Activated CD4-positive, CD25-positive, alpha-beta regulatory T cell treated with anti-CD3 and anti-CD28 coated beads, Interleukin-2, amount 50 U/mL, for 24 hours (primary cell): Measurements from ENCODE around the gene AQP11.
A peak's percentile ranks its signal among the peaks of the same experiment; 100 is the strongest.
"Not testable (repeated sequence)": the region's sequence is repeated elsewhere in the genome, so short reads cannot be mapped to it uniquely, and the experiment has no call there.

Experiments
- ATAC-seq, 2 donors: fragments of 150-1000 bp; cut with Tn5 transposase; one replicate each; pipeline ENCODE4 v1.10.0; 2021; ENCODE audit warnings: mild to moderate bottlenecking in 1 of 2, moderate library complexity in 1 of 2

Gene AQP11, protein sequence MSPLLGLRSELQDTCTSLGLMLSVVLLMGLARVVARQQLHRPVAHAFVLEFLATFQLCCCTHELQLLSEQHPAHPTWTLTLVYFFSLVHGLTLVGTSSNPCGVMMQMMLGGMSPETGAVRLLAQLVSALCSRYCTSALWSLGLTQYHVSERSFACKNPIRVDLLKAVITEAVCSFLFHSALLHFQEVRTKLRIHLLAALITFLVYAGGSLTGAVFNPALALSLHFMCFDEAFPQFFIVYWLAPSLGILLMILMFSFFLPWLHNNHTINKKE

DNA sequence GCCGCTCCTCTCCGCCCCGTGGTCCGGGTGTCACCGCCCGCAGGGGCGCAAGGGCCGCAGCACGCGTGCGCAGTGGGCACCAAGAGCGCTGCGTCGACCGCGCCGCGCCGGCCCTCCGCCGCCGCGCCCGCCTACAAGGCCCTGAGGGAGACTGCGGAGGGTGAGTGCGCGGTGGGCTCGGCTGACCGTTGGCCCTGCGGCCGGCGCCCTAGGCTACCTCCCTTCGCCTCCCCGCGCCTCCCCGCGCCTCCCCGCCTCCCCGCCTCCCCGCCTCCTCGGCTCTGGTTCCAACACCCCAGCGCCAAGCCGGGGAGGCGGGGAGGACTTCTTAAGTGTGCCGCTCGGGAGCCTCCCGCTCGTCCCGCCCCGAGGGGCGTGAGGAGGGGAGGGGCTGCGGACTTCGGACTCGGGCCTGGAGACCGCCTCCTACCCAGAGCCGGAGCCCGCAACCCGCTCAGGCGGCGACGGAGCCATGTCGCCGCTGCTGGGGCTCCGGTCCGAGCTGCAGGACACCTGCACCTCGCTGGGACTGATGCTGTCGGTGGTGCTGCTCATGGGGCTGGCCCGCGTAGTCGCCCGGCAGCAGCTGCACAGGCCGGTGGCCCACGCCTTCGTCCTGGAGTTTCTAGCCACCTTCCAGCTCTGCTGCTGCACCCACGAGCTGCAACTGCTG is at the start of gene AQP11:
TSS of gene AQP11 (plus strand) at position 433 of the 673 bp plus-strand sequence. CDS start at position 473, 40 bp downstream.
- peak; percentile 81 to 83 for ATAC-seq

DNA sequence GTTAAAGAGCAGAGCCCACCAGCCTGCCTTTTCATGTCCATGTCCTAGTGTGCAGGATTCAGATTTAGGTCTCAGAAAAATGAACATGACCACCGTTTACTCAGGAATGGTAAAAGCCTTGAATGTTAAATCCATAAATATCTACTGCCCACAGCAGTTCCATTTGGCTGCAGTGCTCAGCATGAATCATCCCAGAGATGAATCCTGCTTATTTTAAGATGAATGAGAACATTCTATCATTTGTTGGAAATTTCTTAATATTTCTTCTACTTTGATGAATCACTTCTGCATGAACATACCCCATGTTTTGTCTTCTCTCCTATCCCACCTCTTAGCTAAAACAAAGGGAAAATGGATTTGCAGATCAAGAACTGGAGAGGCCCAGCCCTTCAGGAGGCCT is 47.5 kb upstream of the AQP11 start:
- no peak for ATAC-seq

DNA sequence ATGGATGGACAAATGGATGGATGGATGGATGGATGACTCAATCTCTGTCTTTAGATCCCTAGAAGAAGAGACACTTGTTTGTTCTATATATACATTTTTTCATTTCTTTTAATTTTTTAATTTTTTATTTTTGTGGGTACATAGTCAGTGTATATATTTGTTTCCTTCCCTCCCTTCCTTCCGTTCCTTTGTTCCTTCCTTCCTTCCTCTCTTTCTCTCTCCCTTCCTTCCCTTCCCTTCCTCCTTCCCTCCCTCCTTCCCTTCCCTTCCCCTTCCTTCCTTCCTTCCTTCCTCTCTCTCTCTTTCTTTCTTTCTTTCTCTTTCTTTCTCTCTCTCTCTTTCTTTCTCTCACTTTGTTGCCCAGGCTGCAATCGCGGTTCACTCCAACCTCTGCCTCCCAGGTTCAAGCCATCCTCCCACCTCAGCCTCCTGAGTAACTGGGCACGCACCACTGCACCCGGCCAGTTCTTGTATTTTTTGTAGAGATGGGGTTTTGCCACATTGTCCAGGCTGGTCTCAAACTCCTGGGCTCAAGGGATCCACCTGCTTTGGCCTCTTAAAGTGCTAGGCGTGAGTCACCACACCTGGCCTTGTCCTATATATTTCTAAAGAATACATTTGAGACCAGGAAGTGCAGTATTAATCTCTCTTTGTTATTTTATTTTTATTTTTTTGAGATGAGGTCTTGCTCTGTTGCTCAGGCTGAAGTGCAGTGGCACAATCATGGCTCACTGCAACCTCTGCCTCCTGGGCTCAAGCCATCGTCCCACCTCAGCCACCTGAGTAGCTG is 42.5 kb upstream of the AQP11 start:
- ATAC-seq = no peak

- ATAC-seq = no peak
Observed at GRCh38 chr11:77547863-77548551, 41.7 kb upstream of the AQP11 start.

DNA sequence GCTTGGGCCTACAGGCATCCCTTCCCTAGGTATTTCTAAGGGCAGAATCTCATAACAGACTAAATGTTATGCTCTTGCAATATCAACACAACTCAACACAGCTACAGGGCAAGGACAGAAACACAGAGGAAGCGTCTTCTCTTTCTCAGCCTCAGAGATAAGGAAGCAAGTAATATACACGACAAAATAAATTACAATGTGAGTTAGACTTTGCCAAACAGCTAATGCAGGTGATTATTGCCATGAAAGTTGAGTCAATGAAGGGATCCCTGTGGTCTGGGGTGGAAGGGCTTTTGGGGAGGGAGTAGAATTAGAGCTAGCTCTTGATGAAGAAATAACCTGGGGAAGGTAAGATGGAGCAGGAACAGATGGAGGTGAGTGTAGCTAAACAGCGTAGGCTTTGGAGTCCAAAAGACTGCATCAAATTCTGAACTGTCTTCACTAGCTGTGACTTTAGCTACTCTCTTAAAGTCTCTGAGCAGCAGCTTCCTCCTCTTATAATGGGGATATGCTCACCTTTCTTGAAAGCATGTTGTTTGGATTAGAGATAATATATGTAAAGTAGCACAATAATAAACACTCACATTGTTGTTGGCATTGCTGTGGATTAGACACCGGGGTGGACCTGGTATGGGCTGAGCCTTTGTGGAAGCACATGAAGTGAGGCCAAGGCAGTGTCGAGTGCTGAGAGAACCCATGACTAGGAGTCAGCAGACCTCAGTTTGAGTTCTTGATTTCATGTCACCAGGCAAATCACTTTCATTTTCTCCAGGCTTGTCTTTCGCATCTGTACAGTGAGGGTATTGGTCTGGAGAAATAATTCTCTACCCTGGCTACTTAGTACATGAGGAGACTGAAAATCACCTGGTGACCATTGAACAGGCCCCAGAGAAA is 41.0 kb upstream of the AQP11 start:
- ATAC-seq = no peak

GRCh38 chr11:77551426-77551825 is 38.3 kb upstream of the AQP11 start:
- not testable (repeated sequence) for ATAC-seq

- ATAC-seq = no peak
Observed at GRCh38 chr11:77557553-77557952, 32.2 kb upstream of the AQP11 start.

- no peak for ATAC-seq
Observed at GRCh38 chr11:77558380-77558779, 31.4 kb upstream of the AQP11 start.

DNA sequence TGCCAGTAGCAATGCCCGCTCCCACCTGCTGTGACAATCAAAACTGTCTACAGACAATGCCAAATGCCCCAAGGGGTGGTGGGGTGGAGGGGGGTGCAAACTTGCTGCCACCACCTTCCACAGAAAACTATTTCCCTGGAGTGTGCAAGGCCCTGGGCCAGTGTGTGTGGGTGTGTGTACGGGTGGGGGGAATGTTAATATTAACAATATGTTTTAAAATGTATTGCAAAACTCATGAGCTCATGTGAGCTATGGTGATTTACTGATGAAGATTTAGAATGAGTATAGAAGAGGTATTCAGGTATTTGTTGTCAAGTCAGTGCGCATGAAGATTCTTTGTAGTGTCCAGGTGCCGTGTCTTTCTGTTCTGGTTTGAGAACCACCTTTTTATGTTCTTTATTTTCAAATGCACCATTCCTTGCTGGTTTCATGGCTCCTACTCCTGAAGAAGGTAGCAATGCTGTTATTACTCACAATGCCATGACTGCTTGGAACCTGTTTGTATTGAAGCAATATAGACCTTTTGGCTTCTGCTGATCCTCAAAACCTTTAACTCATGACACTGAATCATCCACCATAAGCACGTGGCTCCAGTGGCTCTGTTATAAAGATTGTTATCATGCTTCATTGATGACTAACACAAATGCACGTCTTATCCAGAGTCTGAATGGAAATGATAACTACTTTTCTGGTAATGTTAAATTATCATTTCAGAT is 29.9 kb upstream of the AQP11 start:
- ATAC-seq = no peak

DNA sequence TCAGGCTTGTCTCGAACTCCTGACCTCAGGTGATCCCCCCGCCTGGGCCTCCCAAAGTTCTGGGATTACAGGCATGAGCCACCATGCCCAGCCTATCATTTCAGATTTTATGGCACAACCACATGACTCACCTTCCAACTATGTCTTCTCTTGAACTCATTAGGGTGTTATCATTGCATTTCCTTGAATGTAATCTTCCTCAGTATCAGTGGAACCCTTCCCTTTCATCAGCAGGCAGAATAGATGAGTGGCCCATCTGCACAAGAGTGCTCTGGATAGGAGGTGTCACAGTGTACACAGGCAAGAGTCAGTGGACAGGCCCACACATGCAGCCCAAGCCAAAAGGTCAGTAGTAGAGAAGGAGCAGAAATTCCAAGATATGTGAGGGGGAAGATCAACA is 29.1 kb upstream of the AQP11 start:
- no peak for ATAC-seq

- ATAC-seq = no peak
Observed at GRCh38 chr11:77561257-77561656, 28.5 kb upstream of the AQP11 start.

- no peak for ATAC-seq
Observed at GRCh38 chr11:77568306-77568705, 21.4 kb upstream of the AQP11 start.

- ATAC-seq = no peak
Observed at GRCh38 chr11:77568916-77569675, 20.7 kb upstream of the AQP11 start.

DNA sequence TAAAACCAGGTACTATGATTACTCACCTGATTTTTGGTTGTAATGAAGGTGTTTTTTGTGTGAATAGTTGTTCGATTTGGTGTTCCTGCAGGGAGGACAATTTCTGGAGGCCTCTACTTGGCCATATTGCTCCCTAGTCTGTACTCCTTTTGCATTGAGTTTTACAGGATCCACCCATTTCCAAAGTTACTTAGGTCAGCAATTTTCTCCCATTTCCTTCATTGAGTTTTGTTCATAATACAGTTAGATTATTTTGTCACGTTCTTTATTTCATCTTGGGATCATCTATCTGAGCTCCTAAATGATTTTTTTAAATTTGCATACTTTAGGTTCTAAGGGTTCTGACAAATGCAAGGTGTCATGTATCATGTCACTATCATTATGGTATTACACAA is 20.1 kb upstream of the AQP11 start:
- ATAC-seq = no peak

GRCh38 chr11:77570896-77571295 is 18.9 kb upstream of the AQP11 start:
- not testable (repeated sequence) for ATAC-seq

- not testable (repeated sequence) for ATAC-seq
Observed at GRCh38 chr11:77575428-77575827, 14.3 kb upstream of the AQP11 start.

DNA sequence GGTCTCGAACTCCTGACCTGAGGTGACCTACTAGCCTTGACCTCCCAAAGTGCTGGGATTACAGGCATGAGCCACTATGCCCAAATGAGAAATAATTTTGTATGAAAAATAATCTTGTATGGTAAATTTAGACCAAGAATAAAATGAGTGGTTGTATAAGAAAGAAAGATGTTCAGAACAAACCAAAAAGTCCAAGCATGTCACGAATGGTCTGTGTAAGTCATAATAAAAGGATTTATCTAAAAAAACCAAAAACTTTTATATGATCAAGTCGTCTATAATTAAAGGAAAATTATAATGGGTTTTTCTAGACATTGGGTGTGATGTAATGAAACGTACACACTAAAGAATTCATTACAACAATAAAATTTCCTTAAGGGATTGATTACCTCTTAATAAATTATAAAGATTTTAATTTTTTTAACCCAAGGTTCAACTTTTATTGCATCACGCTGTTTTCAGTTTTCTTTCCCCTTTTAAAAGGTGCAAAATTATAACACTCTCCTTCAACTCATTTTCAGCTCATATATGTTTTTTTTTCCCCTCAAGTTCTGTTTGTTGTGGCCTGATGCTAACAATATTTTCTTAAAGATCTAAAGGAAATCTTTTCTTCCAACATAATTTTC is 8.9 kb upstream of the AQP11 start:
- ATAC-seq = no peak

- ATAC-seq = peak; percentile 30 to 42
Observed at GRCh38 chr11:77589181-77589520, 602 bp upstream of the AQP11 start.

DNA sequence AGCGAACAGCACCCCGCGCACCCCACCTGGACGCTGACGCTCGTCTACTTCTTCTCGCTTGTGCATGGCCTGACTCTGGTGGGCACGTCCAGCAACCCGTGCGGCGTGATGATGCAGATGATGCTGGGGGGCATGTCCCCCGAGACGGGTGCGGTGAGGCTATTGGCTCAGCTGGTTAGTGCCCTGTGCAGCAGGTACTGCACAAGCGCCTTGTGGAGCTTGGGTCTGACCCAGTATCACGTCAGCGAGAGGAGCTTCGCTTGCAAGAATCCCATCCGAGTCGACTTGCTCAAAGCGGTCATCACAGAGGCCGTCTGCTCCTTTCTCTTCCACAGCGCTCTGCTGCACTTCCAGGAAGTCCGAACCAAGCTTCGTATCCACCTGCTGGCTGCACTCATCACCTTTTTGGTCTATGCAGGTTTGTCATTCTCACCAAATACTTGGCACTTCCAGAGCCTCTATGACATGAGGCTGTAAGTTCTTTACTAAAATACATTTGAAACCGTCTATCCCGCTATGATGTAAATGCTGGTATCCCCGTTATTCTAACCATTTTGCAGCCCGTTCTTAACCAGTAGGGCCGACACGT is 535 bp downstream of the AQP11 start:
- peak; percentile 8 to 12 for ATAC-seq

GRCh38 chr11:77592727-77593126 is 3.0 kb downstream of the AQP11 start:
- ATAC-seq = no peak
